KMS-11 (cell line): ENCODE data around the gene SLIT1.

Source experiments
- H2AFZ ChIP-seq: fragments of 200-600 bp; sonication (generic); 2 replicates; pipeline ENCODE4 v1.6.1; 2016; ENCODE audit warnings: antibody characterized with exemption, mixed run types, low read depth
- H3K27ac ChIP-seq: fragments of 200-600 bp; sonication (generic); 2 replicates; pipeline ENCODE4 v1.6.1; 2016; ENCODE audit warnings: mild to moderate bottlenecking, mixed run types
- H3K27me3 ChIP-seq: fragments of 200-600 bp; sonication (generic); 2 replicates; pipeline ENCODE4 v1.6.1; 2017; ENCODE audit warnings: mild to moderate bottlenecking, low read depth, mixed run types, moderate library complexity; ENCODE audit not compliant: insufficient read depth
- H3K36me3 ChIP-seq: fragments of 200-600 bp; sonication (generic); 2 replicates; pipeline ENCODE4 v1.6.1; 2017; ENCODE audit warnings: mild to moderate bottlenecking, mixed run types; ENCODE audit not compliant: insufficient read depth
- H3K4me1 ChIP-seq: fragments of 200-600 bp; sonication (generic); 2 replicates; pipeline ENCODE4 v1.6.1; 2016; ENCODE audit warnings: mild to moderate bottlenecking, low read depth, mixed run types; ENCODE audit not compliant: poor library complexity, severe bottlenecking
- H3K4me2 ChIP-seq: fragments of 200-600 bp; sonication (generic); 2 replicates; pipeline ENCODE4 v1.7.0; 2016; ENCODE audit warnings: mild to moderate bottlenecking, mixed run types
- H3K4me3 ChIP-seq: fragments of 200-600 bp; sonication (generic); IDR thresholded peaks from 2 replicates; pipeline ENCODE4 v1.6.1; 2017; ENCODE audit warnings: low read depth, low read length, mixed read lengths; ENCODE audit not compliant: insufficient read depth
- H3K79me2 ChIP-seq: fragments of 200-600 bp; sonication (generic); 2 replicates; pipeline ENCODE4 v1.6.1; 2016; ENCODE audit warnings: low read depth, mixed run types; ENCODE audit not compliant: insufficient read depth
- H3K9ac ChIP-seq: fragments of 200-600 bp; sonication (generic); 2 replicates; pipeline ENCODE4 v1.6.1; 2016; ENCODE audit warnings: mild to moderate bottlenecking, mixed run types
- H4K20me1 ChIP-seq: fragments of 200-600 bp; sonication (generic); 2 replicates; pipeline ENCODE4 v1.6.1; 2016; ENCODE audit warnings: mild to moderate bottlenecking, mixed run types; ENCODE audit not compliant: insufficient read depth
- TF ChIP-seq, protein P1 (sequence below): fragments of 200-600 bp; sonication (generic); conservative IDR thresholded peaks from 2 replicates; pipeline ENCODE4 v1.6.1; 2017; ENCODE audit warnings: low read depth, mild to moderate bottlenecking, antibody characterized with exemption, low read length, moderate library complexity, mixed read lengths

SLIT1 gene

DNA sequence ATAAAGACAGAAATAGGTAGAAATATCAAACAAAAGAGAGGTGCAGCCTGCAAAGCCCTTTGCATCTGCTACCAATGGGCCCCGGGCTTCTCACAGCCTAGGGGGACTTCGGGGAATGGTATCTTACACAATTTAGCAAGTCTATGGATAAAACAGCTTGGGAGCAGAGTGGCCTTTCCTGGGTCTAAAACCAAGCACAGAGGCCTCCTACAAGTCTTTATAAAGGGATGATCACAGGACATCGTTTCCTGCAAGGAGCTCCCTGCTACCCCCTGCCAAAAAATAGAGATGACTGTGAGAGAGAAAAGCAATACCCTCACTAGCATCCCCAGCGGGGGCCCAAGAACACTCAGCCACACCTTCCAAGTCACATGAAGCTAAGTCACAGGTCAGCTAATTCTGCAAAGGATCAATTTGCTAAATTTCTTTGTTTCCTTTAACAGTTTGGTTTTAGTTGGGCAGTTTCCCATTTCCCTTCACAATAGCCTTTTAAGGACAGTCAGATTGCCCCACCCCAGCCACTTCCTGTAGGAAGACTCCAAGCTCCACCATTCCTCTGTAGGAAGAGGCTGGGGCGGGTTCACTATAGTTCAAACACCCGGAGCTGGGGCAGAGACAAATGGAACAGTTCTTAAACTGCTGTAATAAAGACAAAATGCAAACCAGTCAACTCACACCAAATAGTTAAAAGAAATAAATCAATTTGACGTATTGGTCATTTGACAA lies 105.5 kb downstream of the SLIT1 start:
- no peak overlapping the region for H2AFZ ChIP-seq
- no peaks in the 10 kb centered on the region for H4K20me1 ChIP-seq
- H3K4me3 ChIP-seq = no peak overlapping the region
- no peaks in the 10 kb centered on the region for H3K4me1 ChIP-seq
- TF ChIP-seq, protein P1, sequence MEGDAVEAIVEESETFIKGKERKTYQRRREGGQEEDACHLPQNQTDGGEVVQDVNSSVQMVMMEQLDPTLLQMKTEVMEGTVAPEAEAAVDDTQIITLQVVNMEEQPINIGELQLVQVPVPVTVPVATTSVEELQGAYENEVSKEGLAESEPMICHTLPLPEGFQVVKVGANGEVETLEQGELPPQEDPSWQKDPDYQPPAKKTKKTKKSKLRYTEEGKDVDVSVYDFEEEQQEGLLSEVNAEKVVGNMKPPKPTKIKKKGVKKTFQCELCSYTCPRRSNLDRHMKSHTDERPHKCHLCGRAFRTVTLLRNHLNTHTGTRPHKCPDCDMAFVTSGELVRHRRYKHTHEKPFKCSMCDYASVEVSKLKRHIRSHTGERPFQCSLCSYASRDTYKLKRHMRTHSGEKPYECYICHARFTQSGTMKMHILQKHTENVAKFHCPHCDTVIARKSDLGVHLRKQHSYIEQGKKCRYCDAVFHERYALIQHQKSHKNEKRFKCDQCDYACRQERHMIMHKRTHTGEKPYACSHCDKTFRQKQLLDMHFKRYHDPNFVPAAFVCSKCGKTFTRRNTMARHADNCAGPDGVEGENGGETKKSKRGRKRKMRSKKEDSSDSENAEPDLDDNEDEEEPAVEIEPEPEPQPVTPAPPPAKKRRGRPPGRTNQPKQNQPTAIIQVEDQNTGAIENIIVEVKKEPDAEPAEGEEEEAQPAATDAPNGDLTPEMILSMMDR = no peak
- no peaks in the 10 kb centered on the region for H3K79me2 ChIP-seq
- H3K27me3 ChIP-seq = 0 out of 2 replicates have a peak, but pooled peaks cover 2% of the 10 kb centered on the region
- no peak overlapping the region for H3K9ac ChIP-seq
- no peak overlapping the region for H3K4me2 ChIP-seq
- no peaks in the 10 kb centered on the region for H3K36me3 ChIP-seq
- H3K27ac ChIP-seq = no peak overlapping the region

GRCh38 chr10:97079448-97079847 lies 106.3 kb downstream of the SLIT1 start:
- no peaks in the 10 kb centered on the region for H3K4me1 ChIP-seq
- no peak overlapping the region for H3K4me2 ChIP-seq
- H3K27ac ChIP-seq = no peak overlapping the region
- no peak overlapping the region for H2AFZ ChIP-seq
- no peak overlapping the region for H3K4me3 ChIP-seq
- no peaks in the 10 kb centered on the region for H3K79me2 ChIP-seq
- no peaks in the 10 kb centered on the region for H4K20me1 ChIP-seq
- TF ChIP-seq, protein P1 = no peak
- no peak overlapping the region for H3K9ac ChIP-seq
- H3K36me3 ChIP-seq = no peaks in the 10 kb centered on the region
- H3K27me3 ChIP-seq = 0 out of 2 replicates have a peak, but pooled peaks cover 2% of the 10 kb centered on the region

DNA sequence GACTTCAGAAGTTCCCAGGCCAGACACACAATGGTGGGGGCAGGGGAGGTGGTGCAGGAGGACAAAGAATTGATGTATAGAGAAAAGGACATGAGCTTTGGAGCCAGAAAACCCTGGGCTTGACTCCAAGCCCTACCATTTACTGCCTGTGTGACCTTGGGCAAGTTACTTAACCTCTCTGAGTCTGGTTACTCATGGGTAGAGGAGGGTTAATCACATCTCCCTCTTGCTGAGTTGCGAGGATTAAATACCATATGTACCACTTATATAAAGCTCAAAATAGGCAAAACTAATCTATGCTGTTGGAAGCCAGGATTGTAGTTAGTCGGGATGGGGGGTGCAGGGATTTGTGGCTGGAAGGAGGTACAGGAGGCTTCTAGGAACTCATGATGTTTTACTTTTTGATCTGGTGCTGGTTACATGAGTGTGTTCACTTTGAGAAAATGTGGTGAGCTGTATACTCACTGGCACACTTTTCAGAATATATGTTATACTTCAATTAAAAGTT lies 106.8 kb downstream of the SLIT1 start:
- H3K27ac ChIP-seq = no peak overlapping the region
- no peaks in the 10 kb centered on the region for H4K20me1 ChIP-seq
- TF ChIP-seq, protein P1 = no peak
- H3K36me3 ChIP-seq = no peaks in the 10 kb centered on the region
- H2AFZ ChIP-seq = no peak overlapping the region
- H3K4me1 ChIP-seq = no peaks in the 10 kb centered on the region
- H3K27me3 ChIP-seq = 0 out of 2 replicates have a peak, but pooled peaks cover 2% of the 10 kb centered on the region
- H3K4me3 ChIP-seq = no peak overlapping the region
- no peak overlapping the region for H3K4me2 ChIP-seq
- H3K9ac ChIP-seq = no peak overlapping the region
- no peaks in the 10 kb centered on the region for H3K79me2 ChIP-seq

DNA sequence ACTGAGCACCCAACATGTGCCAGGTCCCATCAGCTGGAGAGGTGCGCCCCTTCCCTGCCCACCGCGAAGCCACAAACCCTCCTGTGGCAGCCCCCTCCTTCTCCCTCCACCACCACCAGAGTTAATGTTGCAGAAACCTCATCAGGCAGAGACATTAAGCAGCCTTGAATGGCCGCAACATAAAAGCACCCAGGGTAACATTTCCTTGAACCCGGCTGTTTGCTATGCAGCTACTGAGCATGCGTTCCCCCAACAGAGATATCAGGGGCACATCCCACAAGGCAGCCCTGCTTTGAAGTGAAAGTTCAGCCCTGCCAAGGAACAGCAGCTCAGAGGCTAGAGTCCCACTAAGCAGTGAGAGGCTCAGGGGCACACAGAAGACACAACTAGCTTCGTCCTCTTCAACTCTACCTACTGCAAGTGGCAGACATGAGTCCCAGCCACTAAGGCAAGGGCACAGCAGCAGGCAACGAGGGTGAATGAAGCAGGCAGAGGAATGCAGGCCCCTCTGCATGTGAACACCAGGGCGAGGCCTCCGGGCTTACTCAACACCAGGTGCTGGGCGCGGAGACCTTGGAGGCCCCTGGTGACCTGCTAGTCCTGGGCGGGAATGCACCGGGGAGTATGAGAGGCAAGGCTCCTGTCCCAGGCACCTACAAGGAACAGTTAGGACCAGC lies 107.4 kb downstream of the SLIT1 start:
- Histone ChIP-seq H3K36me3 (no peaks in the 10 kb centered on the region), H3K4me1 (no peaks in the 10 kb centered on the region), H3K79me2 (no peaks in the 10 kb centered on the region), H2AFZ (no peak overlapping the region), H3K4me2 (no peak overlapping the region), H3K27me3 (peaks cover 2% of the 10 kb centered on the region; the same call in 1 of the 2 replicates), H3K9ac (no peak overlapping the region), H4K20me1 (no peaks in the 10 kb centered on the region), H3K27ac (no peak overlapping the region), H3K4me3 (no peak overlapping the region)
- TF ChIP-seq, protein P1 = no peak
